HEK293 (cell line): ENCODE data around the gene NHS.

Source experiments
- CTCF ChIA-PET: fragments of 350-600 bp; formaldehyde crosslinking; extraction: SDS; loops from one replicate; lab custom pipeline; 2021; ENCODE audit warnings: antibody characterized with exemption; lab: Yijun Ruan, JAX
- POLR2A ChIA-PET: fragments of 300-600 bp; formaldehyde crosslinking; extraction: SDS; loops from one replicate; lab custom pipeline; 2020; ENCODE audit warnings: antibody characterized with exemption, inconsistent platforms; lab: Yijun Ruan, JAX
- H3K27ac ChIP-seq: fragments of 200-500 bp; sonication (Bioruptor generic); 2 replicates; pipeline ENCODE4 v1.5.1; 2014; ENCODE audit warnings: low read depth, low read length, control low read depth, inconsistent platforms; ENCODE audit errors: extremely low read depth
- H3K36me3 ChIP-seq, 2 experiments: fragments of 200-500 bp in 1 of 2; sonication (Bioruptor generic) in 1 of 2; 1 replicate in 1 of 2; 2 replicates in 1 of 2; pipeline ENCODE4 v1.5.1; 2014 to 2017; ENCODE audit warnings: inconsistent platforms in 2 of 2, low read length in 2 of 2; ENCODE audit not compliant: control insufficient read depth in 2 of 2, insufficient read depth in 1 of 2
- H3K4me1 ChIP-seq: fragments of 200-500 bp; sonication (Bioruptor generic); 2 replicates; pipeline ENCODE4 v1.5.1; 2014; ENCODE audit warnings: mild to moderate bottlenecking, low read length, inconsistent platforms; ENCODE audit not compliant: control insufficient read depth, insufficient read depth
- H3K4me3 ChIP-seq: 2 replicates; pipeline ENCODE4 v1.5.1; 2011; ENCODE audit warnings: low read depth, mild to moderate bottlenecking, control low read depth, low read length, moderate library complexity
- H3K9me3 ChIP-seq: fragments of 200-500 bp; sonication (Bioruptor generic); 2 replicates; pipeline ENCODE4 v1.5.1; 2014; ENCODE audit warnings: low read depth, low read length, inconsistent platforms; ENCODE audit not compliant: control insufficient read depth, insufficient read depth
- GLI4 ChIP-seq: fragments of 450-650 bp; formaldehyde crosslinking; IDR thresholded peaks from 2 replicates; pipeline ENCODE4 v1.5.1; 2016; ENCODE audit warnings: missing biosample characterization, missing genetic modification characterization
- KLF9 ChIP-seq: fragments of 450-650 bp; formaldehyde crosslinking; IDR thresholded peaks from 2 replicates; pipeline ENCODE4 v1.5.1; 2016; ENCODE audit warnings: missing biosample characterization, missing genetic modification characterization, low read depth
- MEIS1 ChIP-seq: sonication (generic); formaldehyde crosslinking; IDR thresholded peaks from 2 replicates; pipeline ENCODE4 v1.8.1; 2022; ENCODE audit warnings: missing genetic modification reagents, mild to moderate bottlenecking, borderline replicate concordance
- RBAK ChIP-seq: fragments of 450-650 bp; formaldehyde crosslinking; IDR thresholded peaks from 2 replicates; pipeline ENCODE4 v1.5.1; 2016; ENCODE audit warnings: missing biosample characterization, missing genetic modification characterization
- SALL2 ChIP-seq: fragments of 450-650 bp; formaldehyde crosslinking; IDR thresholded peaks from 2 replicates; pipeline ENCODE4 v1.5.0; 2017; ENCODE audit warnings: missing biosample characterization, mild to moderate bottlenecking, missing genetic modification characterization, borderline replicate concordance
- SETDB1 ChIP-seq: IDR thresholded peaks from one replicate; pipeline ENCODE4 v1.6.1; 2017; ENCODE audit warnings: mild to moderate bottlenecking, low read length, moderate library complexity, mixed read lengths; ENCODE audit not compliant: insufficient read length
- SP3 ChIP-seq: fragments of 450-650 bp; formaldehyde crosslinking; IDR thresholded peaks from 2 replicates; pipeline ENCODE4 v1.5.1; 2016; ENCODE audit warnings: missing biosample characterization, missing genetic modification characterization
- YY2 ChIP-seq: fragments of 450-650 bp; formaldehyde crosslinking; IDR thresholded peaks from 2 replicates; pipeline ENCODE4 v1.5.1; 2016; ENCODE audit warnings: missing biosample characterization, missing genetic modification characterization
- ZNF184 ChIP-seq: fragments of 450-650 bp; IDR thresholded peaks from 2 replicates; pipeline ENCODE4 v1.5.1; 2018; ENCODE audit warnings: missing biosample characterization, mild to moderate bottlenecking, missing genetic modification characterization
- ZNF19 ChIP-seq: fragments of 450-650 bp; formaldehyde crosslinking; IDR thresholded peaks from 2 replicates; pipeline ENCODE4; 2016; ENCODE audit warnings: missing biosample characterization, missing genetic modification characterization, low read depth
- ZNF202 ChIP-seq: fragments of 450-650 bp; formaldehyde crosslinking; IDR thresholded peaks from 2 replicates; pipeline ENCODE4 v1.5.1; 2016; ENCODE audit warnings: missing biosample characterization, missing genetic modification characterization, borderline replicate concordance
- ZNF266 ChIP-seq: fragments of 450-650 bp; formaldehyde crosslinking; IDR thresholded peaks from 2 replicates; pipeline ENCODE4 v1.5.1; 2016; ENCODE audit warnings: missing biosample characterization, missing genetic modification characterization, low read depth
- ZNF341 ChIP-seq: fragments of 450-650 bp; formaldehyde crosslinking; IDR thresholded peaks from 2 replicates; pipeline ENCODE4; 2016; ENCODE audit warnings: low read depth, missing biosample characterization, missing genetic modification characterization
- ZNF433 ChIP-seq: fragments of 450-650 bp; formaldehyde crosslinking; IDR thresholded peaks from 2 replicates; pipeline ENCODE4 v1.5.1; 2016; ENCODE audit warnings: missing biosample characterization, missing genetic modification characterization, low read depth
- ZNF664 ChIP-seq: fragments of 450-650 bp; formaldehyde crosslinking; IDR thresholded peaks from 2 replicates; pipeline ENCODE4 v1.5.1; 2016; ENCODE audit warnings: missing biosample characterization, missing genetic modification characterization
- ZNF677 ChIP-seq: fragments of 450-650 bp; IDR thresholded peaks from 2 replicates; pipeline ENCODE4 v1.5.0; 2018; ENCODE audit warnings: missing biosample characterization, mild to moderate bottlenecking, missing genetic modification characterization, moderate library complexity
- TF ChIP-seq, protein P1 (sequence below): fragments of 450-650 bp; formaldehyde crosslinking; IDR thresholded peaks from 2 replicates; pipeline ENCODE4 v1.5.1; 2016; ENCODE audit warnings: missing biosample characterization, missing genetic modification characterization
- TF ChIP-seq, protein P2 (sequence below): fragments of 450-650 bp; formaldehyde crosslinking; IDR thresholded peaks from 2 replicates; pipeline ENCODE4 v1.5.1; 2016; ENCODE audit warnings: missing biosample characterization, missing genetic modification characterization, borderline replicate concordance
- TF ChIP-seq, protein P3 (sequence below): fragments of 450-650 bp; formaldehyde crosslinking; optimal IDR thresholded peaks from 2 replicates; pipeline ENCODE3; 2016; ENCODE audit warnings: missing biosample characterization, mild to moderate bottlenecking, missing genetic modification characterization
- TF ChIP-seq, protein P4 (sequence below): fragments of 450-650 bp; formaldehyde crosslinking; IDR thresholded peaks from 2 replicates; pipeline ENCODE4 v1.5.1; 2016; ENCODE audit warnings: missing biosample characterization, missing genetic modification characterization

The NHS gene

DNA sequence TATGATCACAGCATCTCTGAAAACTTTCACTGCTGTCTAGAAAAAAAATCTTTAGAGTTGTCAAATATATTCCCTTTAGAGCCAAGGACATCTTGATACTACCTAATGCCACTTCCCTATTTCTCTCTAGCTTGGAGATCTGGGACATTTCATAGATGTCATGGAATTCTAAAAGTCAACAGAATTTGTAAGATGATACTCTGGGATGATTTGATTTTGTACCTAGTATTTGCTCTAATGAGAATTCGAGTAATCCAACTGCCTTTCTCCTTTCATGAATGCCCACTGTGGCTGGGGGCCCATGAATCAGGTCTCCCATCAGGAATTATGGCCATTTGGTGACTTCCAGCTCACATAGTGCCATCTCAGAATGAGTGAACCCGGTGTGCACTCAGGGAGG lies 73.2 kb downstream of the NHS start:
- H3K4me1 ChIP-seq, result no peaks in the 10 kb centered on the region; the same call in 1 of the 2 replicates
- H3K27ac ChIP-seq, result no peak overlapping the region
- no peak overlapping the region for H3K4me3 ChIP-seq
- no peaks in the 10 kb centered on the region for H3K36me3 ChIP-seq
- ChIA-PET CTCF (interaction anchor here (0.6 kb wide), 1 partner anchor 66 kb away, joined by 3 read pairs; no protein-coding TSS in a partner anchor), POLR2A (no interaction called here)
- TF ChIP-seq, protein P1, sequence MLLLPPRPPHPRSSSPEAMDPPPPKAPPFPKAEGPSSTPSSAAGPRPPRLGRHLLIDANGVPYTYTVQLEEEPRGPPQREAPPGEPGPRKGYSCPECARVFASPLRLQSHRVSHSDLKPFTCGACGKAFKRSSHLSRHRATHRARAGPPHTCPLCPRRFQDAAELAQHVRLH, result no peak
- no peak for TF ChIP-seq ZNF664
- TF ChIP-seq SP3 (tag by site-specific recombination), result no peak
- TF ChIP-seq, protein P2, sequence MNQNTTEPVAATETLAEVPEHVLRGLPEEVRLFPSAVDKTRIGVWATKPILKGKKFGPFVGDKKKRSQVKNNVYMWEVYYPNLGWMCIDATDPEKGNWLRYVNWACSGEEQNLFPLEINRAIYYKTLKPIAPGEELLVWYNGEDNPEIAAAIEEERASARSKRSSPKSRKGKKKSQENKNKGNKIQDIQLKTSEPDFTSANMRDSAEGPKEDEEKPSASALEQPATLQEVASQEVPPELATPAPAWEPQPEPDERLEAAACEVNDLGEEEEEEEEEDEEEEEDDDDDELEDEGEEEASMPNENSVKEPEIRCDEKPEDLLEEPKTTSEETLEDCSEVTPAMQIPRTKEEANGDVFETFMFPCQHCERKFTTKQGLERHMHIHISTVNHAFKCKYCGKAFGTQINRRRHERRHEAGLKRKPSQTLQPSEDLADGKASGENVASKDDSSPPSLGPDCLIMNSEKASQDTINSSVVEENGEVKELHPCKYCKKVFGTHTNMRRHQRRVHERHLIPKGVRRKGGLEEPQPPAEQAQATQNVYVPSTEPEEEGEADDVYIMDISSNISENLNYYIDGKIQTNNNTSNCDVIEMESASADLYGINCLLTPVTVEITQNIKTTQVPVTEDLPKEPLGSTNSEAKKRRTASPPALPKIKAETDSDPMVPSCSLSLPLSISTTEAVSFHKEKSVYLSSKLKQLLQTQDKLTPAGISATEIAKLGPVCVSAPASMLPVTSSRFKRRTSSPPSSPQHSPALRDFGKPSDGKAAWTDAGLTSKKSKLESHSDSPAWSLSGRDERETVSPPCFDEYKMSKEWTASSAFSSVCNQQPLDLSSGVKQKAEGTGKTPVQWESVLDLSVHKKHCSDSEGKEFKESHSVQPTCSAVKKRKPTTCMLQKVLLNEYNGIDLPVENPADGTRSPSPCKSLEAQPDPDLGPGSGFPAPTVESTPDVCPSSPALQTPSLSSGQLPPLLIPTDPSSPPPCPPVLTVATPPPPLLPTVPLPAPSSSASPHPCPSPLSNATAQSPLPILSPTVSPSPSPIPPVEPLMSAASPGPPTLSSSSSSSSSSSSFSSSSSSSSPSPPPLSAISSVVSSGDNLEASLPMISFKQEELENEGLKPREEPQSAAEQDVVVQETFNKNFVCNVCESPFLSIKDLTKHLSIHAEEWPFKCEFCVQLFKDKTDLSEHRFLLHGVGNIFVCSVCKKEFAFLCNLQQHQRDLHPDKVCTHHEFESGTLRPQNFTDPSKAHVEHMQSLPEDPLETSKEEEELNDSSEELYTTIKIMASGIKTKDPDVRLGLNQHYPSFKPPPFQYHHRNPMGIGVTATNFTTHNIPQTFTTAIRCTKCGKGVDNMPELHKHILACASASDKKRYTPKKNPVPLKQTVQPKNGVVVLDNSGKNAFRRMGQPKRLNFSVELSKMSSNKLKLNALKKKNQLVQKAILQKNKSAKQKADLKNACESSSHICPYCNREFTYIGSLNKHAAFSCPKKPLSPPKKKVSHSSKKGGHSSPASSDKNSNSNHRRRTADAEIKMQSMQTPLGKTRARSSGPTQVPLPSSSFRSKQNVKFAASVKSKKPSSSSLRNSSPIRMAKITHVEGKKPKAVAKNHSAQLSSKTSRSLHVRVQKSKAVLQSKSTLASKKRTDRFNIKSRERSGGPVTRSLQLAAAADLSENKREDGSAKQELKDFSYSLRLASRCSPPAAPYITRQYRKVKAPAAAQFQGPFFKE (tag by site-specific recombination), result no peak
- TF ChIP-seq ZNF19 (tag by site-specific recombination), result no peak
- TF ChIP-seq GLI4 (tag by site-specific recombination), result no peak
- TF ChIP-seq, protein P3, sequence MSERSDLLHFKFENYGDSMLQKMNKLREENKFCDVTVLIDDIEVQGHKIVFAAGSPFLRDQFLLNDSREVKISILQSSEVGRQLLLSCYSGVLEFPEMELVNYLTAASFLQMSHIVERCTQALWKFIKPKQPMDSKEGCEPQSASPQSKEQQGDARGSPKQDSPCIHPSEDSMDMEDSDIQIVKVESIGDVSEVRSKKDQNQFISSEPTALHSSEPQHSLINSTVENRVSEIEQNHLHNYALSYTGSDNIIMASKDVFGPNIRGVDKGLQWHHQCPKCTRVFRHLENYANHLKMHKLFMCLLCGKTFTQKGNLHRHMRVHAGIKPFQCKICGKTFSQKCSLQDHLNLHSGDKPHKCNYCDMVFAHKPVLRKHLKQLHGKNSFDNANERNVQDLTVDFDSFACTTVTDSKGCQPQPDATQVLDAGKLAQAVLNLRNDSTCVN (tag by site-specific recombination), result no peak
- TF ChIP-seq ZNF266 (tag by site-specific recombination), result no peak
- no peak for TF ChIP-seq SETDB1
- no peak for TF ChIP-seq YY2
- TF ChIP-seq, protein P4, sequence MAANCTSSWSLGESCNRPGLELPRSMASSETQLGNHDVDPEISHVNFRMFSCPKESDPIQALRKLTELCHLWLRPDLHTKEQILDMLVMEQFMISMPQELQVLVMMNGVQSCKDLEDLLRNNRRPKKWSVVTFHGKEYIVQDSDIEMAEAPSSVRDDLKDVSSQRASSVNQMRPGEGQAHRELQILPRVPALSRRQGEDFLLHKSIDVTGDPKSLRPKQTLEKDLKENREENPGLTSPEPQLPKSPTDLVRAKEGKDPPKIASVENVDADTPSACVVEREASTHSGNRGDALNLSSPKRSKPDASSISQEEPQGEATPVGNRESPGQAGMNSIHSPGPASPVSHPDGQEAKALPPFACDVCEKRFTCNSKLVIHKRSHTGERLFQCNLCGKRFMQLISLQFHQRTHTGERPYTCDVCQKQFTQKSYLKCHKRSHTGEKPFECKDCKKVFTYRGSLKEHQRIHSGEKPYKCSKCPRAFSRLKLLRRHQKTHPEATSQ (tag by site-specific recombination), result no peak
- TF ChIP-seq ZNF202, result no peak
- no peak for TF ChIP-seq ZNF433 (tag by site-specific recombination)
- no peak for TF ChIP-seq ZNF677 (tag by site-specific recombination)
- no peak for TF ChIP-seq ZNF184
- TF ChIP-seq SALL2 (tag by site-specific recombination), result no peak
- no peak for TF ChIP-seq MEIS1 (CRISPR knock-in tag)
- TF ChIP-seq ZNF341 (tag by site-specific recombination), result no peak
- TF ChIP-seq RBAK (tag by site-specific recombination), result no peak
- TF ChIP-seq KLF9 (tag by site-specific recombination), result no peak
- no peaks in the 10 kb centered on the region for H3K9me3 ChIP-seq
